ENCODE measurements around the gene GPR143.

GPR143 gene

GRCh38 chrX:9707306-9708033 is 58.2 kb downstream of the GPR143 start:
- DNase-seq, result no peak

- no peak for DNase-seq
These were observed 59.2 kb downstream of the GPR143 start for GRCh38 chrX:9706421-9706820.

- no peak for DNase-seq
These were observed 60.7 kb downstream of the GPR143 start for GRCh38 chrX:9704876-9705465.

GRCh38 chrX:9703406-9703805 is 62.2 kb downstream of the GPR143 start:
- no peak for DNase-seq

- no peak for DNase-seq
These were observed 63.9 kb downstream of the GPR143 start for GRCh38 chrX:9701790-9702189.

- no peak for DNase-seq
These were observed 65.1 kb downstream of the GPR143 start for GRCh38 chrX:9700555-9700954.

- DNase-seq, result no peak
These were observed 67.1 kb downstream of the GPR143 start for GRCh38 chrX:9698576-9698975.

- DNase-seq, result no peak
These were observed 72.2 kb downstream of the GPR143 start for GRCh38 chrX:9693307-9694001.

GRCh38 chrX:9690046-9690445 is 75.6 kb downstream of the GPR143 start:
- no peak for DNase-seq

GRCh38 chrX:9688833-9689232 is 76.8 kb downstream of the GPR143 start:
- DNase-seq, result no peak

GRCh38 chrX:9687899-9688298 is 77.7 kb downstream of the GPR143 start:
- DNase-seq, result no peak

- no peak for DNase-seq
These were observed 82.3 kb downstream of the GPR143 start for GRCh38 chrX:9683350-9683749.

- DNase-seq, result no peak
These were observed 82.8 kb downstream of the GPR143 start for GRCh38 chrX:9682861-9683260.

- no peak for DNase-seq
These were observed 83.2 kb downstream of the GPR143 start for GRCh38 chrX:9682456-9682855.

GRCh38 chrX:9681422-9681821 is 84.2 kb downstream of the GPR143 start:
- DNase-seq, result no peak

- no peak for DNase-seq
These were observed 84.6 kb downstream of the GPR143 start for GRCh38 chrX:9681011-9681410.

- DNase-seq, result no peak
These were observed 87.3 kb downstream of the GPR143 start for GRCh38 chrX:9678215-9678965.

- DNase-seq, result no peak
These were observed 88.4 kb downstream of the GPR143 start for GRCh38 chrX:9677098-9677739.

- DNase-seq, result no peak
These were observed 88.9 kb downstream of the GPR143 start for GRCh38 chrX:9676738-9677097.

- DNase-seq, result no peak
These were observed 89.3 kb downstream of the GPR143 start for GRCh38 chrX:9676306-9676705.

Data from NCI-H146 (cell line).